Keratinocyte (primary cell): ENCODE measurements around the gene FBXO10.

Experiments used
- CTCF ChIP-seq, 3 experiments: IDR thresholded peaks in 1 of 3; conservative IDR thresholded peaks in 1 of 3; optimal IDR thresholded peaks in 1 of 3; 2 replicates in 2 of 3; 3 replicates in 1 of 3; pipeline versions ENCODE3 to v1.5.1; 2011; ENCODE audit warnings: low read length in 3 of 3, mild to moderate bottlenecking in 3 of 3, moderate library complexity in 2 of 3, control low read depth in 1 of 3, inconsistent platforms in 1 of 3; ENCODE audit not compliant: insufficient read depth in 2 of 3; ENCODE audit errors: extremely low read depth in 1 of 3
- EZH2 ChIP-seq: IDR thresholded peaks from one replicate; pipeline ENCODE4 v1.6.1; 2012; ENCODE audit warnings: inconsistent platforms, mild to moderate bottlenecking, low read length, moderate library complexity

GRCh38 chr9:37468620-37469019 is 107.6 kb downstream of the FBXO10 start:
- TF ChIP-seq CTCF (optimal IDR thresholded peaks at IDR 0.05 in 1 of 3, IDR thresholded peaks at IDR 0.05 in 1 of 3, conservative IDR thresholded peaks at IDR 0.05 in 1 of 3; ENCODE audit: extremely low read depth in 1 of 3, insufficient read depth in 2 of 3, low read length in 3 of 3) (no peak), EZH2 (no peak)
